Measurements from ENCODE around the gene SERPINE3.

DNA sequence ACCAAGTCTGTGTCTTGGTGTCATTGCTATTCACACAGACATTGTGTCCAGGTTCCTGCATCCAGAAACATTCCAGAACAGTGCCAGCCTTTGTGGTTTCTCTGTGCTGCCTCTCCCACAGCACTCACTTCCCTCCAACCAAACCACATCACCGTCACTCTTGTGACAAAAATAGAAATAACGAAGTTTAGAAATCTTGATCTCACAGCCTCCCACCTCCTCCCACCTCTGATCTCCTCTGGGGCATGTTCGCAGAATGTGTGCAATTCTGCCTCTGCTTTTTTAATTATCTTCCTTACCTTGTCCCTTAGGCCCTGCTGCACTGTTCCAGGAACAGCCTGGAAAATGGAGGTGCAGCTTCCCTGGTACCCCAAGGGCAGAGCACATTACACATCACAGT, 8.7 kb upstream of the SERPINE3 start:
- TF ChIP-seq, protein P1, sequence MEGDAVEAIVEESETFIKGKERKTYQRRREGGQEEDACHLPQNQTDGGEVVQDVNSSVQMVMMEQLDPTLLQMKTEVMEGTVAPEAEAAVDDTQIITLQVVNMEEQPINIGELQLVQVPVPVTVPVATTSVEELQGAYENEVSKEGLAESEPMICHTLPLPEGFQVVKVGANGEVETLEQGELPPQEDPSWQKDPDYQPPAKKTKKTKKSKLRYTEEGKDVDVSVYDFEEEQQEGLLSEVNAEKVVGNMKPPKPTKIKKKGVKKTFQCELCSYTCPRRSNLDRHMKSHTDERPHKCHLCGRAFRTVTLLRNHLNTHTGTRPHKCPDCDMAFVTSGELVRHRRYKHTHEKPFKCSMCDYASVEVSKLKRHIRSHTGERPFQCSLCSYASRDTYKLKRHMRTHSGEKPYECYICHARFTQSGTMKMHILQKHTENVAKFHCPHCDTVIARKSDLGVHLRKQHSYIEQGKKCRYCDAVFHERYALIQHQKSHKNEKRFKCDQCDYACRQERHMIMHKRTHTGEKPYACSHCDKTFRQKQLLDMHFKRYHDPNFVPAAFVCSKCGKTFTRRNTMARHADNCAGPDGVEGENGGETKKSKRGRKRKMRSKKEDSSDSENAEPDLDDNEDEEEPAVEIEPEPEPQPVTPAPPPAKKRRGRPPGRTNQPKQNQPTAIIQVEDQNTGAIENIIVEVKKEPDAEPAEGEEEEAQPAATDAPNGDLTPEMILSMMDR (IDR thresholded peaks at IDR 0.05), result no peak
- TF ChIP-seq POLR2A (IDR thresholded peaks at IDR 0.05; ENCODE audit: low read depth), result no peak
- no peak for TF ChIP-seq POLR2AphosphoS5 (IDR thresholded peaks at IDR 0.05)
- TF ChIP-seq EP300 (IDR thresholded peaks at IDR 0.05), result no peak

Data from esophagus muscularis mucosa (tissue), 4 donors.